ENCODE measurements around the gene ABHD3.
A peak's percentile ranks its signal among the peaks of the same experiment; 100 is the strongest.
"Not testable (repeated sequence)": the region's sequence is repeated elsewhere in the genome, so short reads cannot be mapped to it uniquely, and the experiment has no call there.

Gene ABHD3

DNA sequence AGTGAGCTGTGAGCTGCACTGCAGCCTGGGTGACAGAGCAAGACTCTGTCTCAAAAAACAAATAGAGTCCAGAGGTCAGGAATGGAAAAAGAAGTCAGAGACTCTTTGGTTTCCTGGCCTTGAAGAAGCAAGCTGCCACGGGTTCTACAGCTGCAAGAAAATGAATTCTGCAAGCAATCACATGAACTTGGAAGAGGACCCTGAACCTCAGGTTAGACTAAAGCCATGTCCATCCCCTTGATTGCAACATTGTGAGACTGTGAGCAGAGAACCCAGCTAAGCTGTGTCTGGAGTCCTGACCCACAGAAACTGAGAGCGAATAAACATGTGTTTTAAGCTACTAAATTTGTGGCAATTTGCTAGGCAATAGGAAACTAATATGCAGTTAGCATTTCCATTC, 23.1 kb upstream of the ABHD3 start:
- no peak for ATAC-seq
- Mint-ChIP-seq H3K4me3 (no peak overlapping the region), H3K27ac (no peak overlapping the region), H3K4me1 (no peaks in the 10 kb centered on the region), H3K36me3 (no peaks in the 10 kb centered on the region), H3K9me3 (no peaks in the 10 kb centered on the region)
- no peak for DNase-seq (ENCODE audit: low spot score in 2 of 2)

GRCh38 chr18:21725201-21725600, 20.6 kb upstream of the ABHD3 start:
- Mint-ChIP-seq H3K4me1 (no peaks in the 10 kb centered on the region), H3K4me3 (no peak overlapping the region), H3K9me3 (no peaks in the 10 kb centered on the region), H3K27ac (no peak overlapping the region), H3K36me3 (no peaks in the 10 kb centered on the region)
- ATAC-seq (no peak), DNase-seq (ENCODE audit: low spot score in 2 of 2) (no peak)

DNA sequence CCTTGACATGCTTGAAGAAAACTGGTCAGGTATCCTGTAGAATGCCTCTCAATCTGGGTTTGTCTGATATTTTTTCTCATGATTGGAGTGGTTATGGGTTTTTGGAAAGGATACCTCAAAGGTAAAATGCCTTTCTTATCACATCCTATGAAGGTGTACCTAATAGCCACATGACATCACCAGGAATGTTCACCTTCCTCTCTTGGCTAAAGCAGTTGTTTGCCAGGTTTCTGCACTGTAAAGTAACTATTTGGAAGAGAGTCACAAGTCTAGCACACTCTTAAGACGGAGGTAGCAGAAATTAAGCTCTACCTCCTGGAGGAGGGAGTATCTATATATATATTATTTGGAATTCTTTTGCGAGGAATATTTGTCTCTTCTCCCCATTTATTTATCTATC, 18.1 kb upstream of the ABHD3 start:
- DNase-seq (ENCODE audit: low spot score in 2 of 2) (no peak), ATAC-seq (no peak)
- Mint-ChIP-seq H3K27ac (no peak overlapping the region), H3K36me3 (no peaks in the 10 kb centered on the region), H3K4me3 (no peak overlapping the region), H3K4me1 (no peaks in the 10 kb centered on the region), H3K9me3 (no peaks in the 10 kb centered on the region)

DNA sequence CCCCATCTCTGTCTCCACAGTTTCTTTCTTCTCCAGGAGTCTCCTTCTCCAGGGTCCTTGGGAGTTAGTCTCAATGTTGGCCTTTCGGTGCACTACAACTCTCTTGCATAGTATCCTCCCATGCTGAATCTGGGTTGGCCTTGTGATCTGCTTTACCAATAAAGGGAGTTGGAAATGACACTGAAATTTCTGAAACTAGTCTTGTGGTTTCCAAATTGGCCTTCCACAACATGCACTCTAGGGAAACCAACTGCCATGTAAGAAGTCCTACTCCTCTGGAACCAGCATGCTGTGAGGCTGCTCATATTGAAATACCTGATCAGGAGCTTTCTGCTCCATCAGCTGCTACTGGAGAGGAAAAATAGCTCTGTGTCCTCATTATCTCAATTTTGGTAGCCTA, 9.9 kb upstream of the ABHD3 start:
- peak; percentile 60 for ATAC-seq
- peaks cover 8% of the 10 kb centered on the region for H3K4me1 Mint-ChIP-seq
- no peaks in the 10 kb centered on the region for H3K36me3 Mint-ChIP-seq
- H3K4me3 Mint-ChIP-seq, result no peak overlapping the region
- no peak for DNase-seq (ENCODE audit: low spot score in 2 of 2)
- no peak overlapping the region for H3K27ac Mint-ChIP-seq
- H3K9me3 Mint-ChIP-seq, result no peaks in the 10 kb centered on the region

DNA sequence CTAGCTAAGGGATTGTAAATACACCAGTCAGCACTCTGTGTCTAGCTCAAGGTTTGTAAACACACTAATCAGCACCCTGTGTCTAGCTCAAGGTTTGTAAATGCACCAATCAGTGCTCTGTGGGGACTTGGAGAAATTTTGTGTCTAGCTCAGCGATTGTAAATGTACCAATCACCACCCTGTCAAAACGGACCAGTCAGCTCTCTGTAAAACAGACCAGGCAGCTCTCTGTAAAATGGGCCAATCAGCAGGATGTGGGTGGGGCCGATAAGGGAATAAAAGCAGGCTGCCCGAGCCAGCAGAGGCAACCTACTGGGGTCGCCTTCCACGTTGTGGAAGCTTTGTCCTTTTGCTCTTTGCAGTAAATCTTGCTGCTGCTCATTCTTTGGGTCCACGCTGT, 2.6 kb upstream of the ABHD3 start:
- not testable (repeated sequence) for H3K4me3 Mint-ChIP-seq; H3K27ac Mint-ChIP-seq; ATAC-seq; DNase-seq (ENCODE audit: low spot score in 2 of 2); H3K9me3 Mint-ChIP-seq
- peaks cover 14% of the 10 kb centered on the region for H3K4me1 Mint-ChIP-seq
- H3K36me3 Mint-ChIP-seq, result peaks cover 20% of the 10 kb centered on the region

- ATAC-seq (no peak), DNase-seq (ENCODE audit: low spot score in 2 of 2) (no peak)
- Mint-ChIP-seq H3K9me3 (no peaks in the 10 kb centered on the region), H3K4me1 (peaks cover 14% of the 10 kb centered on the region), H3K4me3 (no peak overlapping the region), H3K27ac (no peak overlapping the region), H3K36me3 (peaks cover 27% of the 10 kb centered on the region)
Observed at GRCh38 chr18:21706386-21706865, 1.9 kb upstream of the ABHD3 start.

DNA sequence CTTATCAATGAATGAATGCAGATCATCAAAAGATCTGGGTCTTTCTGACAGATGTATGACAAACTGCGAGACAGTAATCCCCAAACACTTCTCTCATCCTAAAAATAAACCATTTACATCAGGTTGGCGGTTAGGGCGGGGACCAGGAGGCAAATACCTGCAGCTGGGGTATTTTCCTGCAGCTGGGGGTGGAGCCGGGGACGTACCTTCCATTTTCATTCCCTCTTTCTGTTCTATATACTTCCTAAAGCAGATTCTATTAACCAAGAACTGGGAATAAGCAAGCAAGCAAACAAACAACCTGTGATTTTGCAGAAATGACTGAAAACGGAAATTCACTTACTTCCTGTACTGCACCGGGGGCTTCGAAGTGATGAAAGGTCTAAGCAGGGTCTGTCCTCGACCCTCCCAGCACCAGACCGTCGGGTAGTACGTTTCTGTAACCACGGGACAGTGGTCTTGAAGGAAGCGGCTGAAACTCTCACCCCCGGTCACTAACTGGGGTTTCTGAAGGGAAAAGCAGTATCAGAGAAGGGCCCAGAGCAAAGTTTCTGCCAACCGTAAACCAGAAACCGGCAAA, 1.2 kb downstream of the ABHD3 start:
- ATAC-seq, result peak; percentile 1

GRCh38 chr18:21702602-21703001, 2.0 kb downstream of the ABHD3 start:
- peak overlapping the region; percentile 89 for H3K4me3 Mint-ChIP-seq
- peaks cover 14% of the 10 kb centered on the region for H3K4me1 Mint-ChIP-seq
- H3K27ac Mint-ChIP-seq, result peak overlapping the region; percentile 93
- H3K36me3 Mint-ChIP-seq, result peaks cover 60% of the 10 kb centered on the region
- H3K9me3 Mint-ChIP-seq, result no peaks in the 10 kb centered on the region
- no peak for ATAC-seq
- no peak for DNase-seq (ENCODE audit: low spot score in 2 of 2)

More for the DNA sequence above, 1.2 kb downstream of the ABHD3 start:
- Mint-ChIP-seq H3K4me3 (peak overlapping the region; percentile 89), H3K36me3 (peaks cover 56% of the 10 kb centered on the region), H3K27ac (peak overlapping the region; percentile 93), H3K9me3 (no peaks in the 10 kb centered on the region), H3K4me1 (peaks cover 14% of the 10 kb centered on the region)
- DNase-seq (ENCODE audit: low spot score in 2 of 2), result no peak

GRCh38 chr18:21701621-21702020, 3.0 kb downstream of the ABHD3 start:
- Mint-ChIP-seq H3K9me3 (no peaks in the 10 kb centered on the region), H3K4me3 (no peak overlapping the region), H3K4me1 (peaks cover 14% of the 10 kb centered on the region), H3K36me3 (peaks cover 62% of the 10 kb centered on the region), H3K27ac (no peak overlapping the region)
- DNase-seq (ENCODE audit: low spot score in 2 of 2) (no peak), ATAC-seq (no peak)

- peaks cover 14% of the 10 kb centered on the region for H3K4me1 Mint-ChIP-seq
- H3K9me3 Mint-ChIP-seq, result no peaks in the 10 kb centered on the region
- H3K27ac Mint-ChIP-seq, result no peak overlapping the region
- H3K36me3 Mint-ChIP-seq, result peaks cover 72% of the 10 kb centered on the region
- H3K4me3 Mint-ChIP-seq, result no peak overlapping the region
- no peak for ATAC-seq
- no peak for DNase-seq (ENCODE audit: low spot score in 2 of 2)
Observed at GRCh38 chr18:21700528-21701075, 4.0 kb downstream of the ABHD3 start.

- H3K36me3 Mint-ChIP-seq, result peaks cover 47% of the 10 kb centered on the region
- H3K27ac Mint-ChIP-seq, result peak overlapping the region; percentile 81
- H3K9me3 Mint-ChIP-seq, result peaks cover 4% of the 10 kb centered on the region
- DNase-seq (ENCODE audit: low spot score in 2 of 2) (no peak), ATAC-seq (no peak)
- H3K4me3 Mint-ChIP-seq, result no peak overlapping the region
- peaks cover 5% of the 10 kb centered on the region for H3K4me1 Mint-ChIP-seq
Observed at GRCh38 chr18:21693322-21693721, 11.3 kb downstream of the ABHD3 start.

GRCh38 chr18:21689736-21690135, 14.8 kb downstream of the ABHD3 start:
- Mint-ChIP-seq H3K4me3 (no peak overlapping the region), H3K36me3 (peaks cover 30% of the 10 kb centered on the region), H3K9me3 (peaks cover 4% of the 10 kb centered on the region), H3K4me1 (peaks cover 10% of the 10 kb centered on the region), H3K27ac (no peak overlapping the region)
- DNase-seq (ENCODE audit: low spot score in 2 of 2), result no peak
- no peak for ATAC-seq

GRCh38 chr18:21686282-21687105, 18.1 kb downstream of the ABHD3 start:
- H3K9me3 Mint-ChIP-seq, result peaks cover 4% of the 10 kb centered on the region
- DNase-seq (ENCODE audit: low spot score in 2 of 2), result no peak
- H3K4me3 Mint-ChIP-seq, result no peak overlapping the region
- H3K36me3 Mint-ChIP-seq, result peaks cover 30% of the 10 kb centered on the region
- H3K4me1 Mint-ChIP-seq, result peaks cover 13% of the 10 kb centered on the region
- ATAC-seq, result no peak
- H3K27ac Mint-ChIP-seq, result peak overlapping the region; percentile 65

GRCh38 chr18:21685556-21685981, 19.0 kb downstream of the ABHD3 start:
- Mint-ChIP-seq H3K4me1 (peaks cover 13% of the 10 kb centered on the region), H3K27ac (peak overlapping the region; percentile 65), H3K36me3 (peaks cover 21% of the 10 kb centered on the region)
- DNase-seq (ENCODE audit: low spot score in 2 of 2); H3K4me3 Mint-ChIP-seq; ATAC-seq; H3K9me3 Mint-ChIP-seq: not testable (repeated sequence)

- no peak overlapping the region for H3K4me3 Mint-ChIP-seq
- peak overlapping the region; percentile 26 for H3K27ac Mint-ChIP-seq
- ATAC-seq (peak; percentile 60), DNase-seq (ENCODE audit: low spot score in 2 of 2) (no peak)
- peaks cover 3% of the 10 kb centered on the region for H3K9me3 Mint-ChIP-seq
- H3K4me1 Mint-ChIP-seq, result peaks cover 13% of the 10 kb centered on the region
- peaks cover 13% of the 10 kb centered on the region for H3K36me3 Mint-ChIP-seq
Observed at GRCh38 chr18:21684731-21685130, 19.8 kb downstream of the ABHD3 start.
